ENCODE data around the gene NF1. TPM values are rescaled to one million over a fixed set of nuclear protein-coding genes. Genes with fewer than 3 reads are reported as not detected.

NF1 gene
- total RNA-seq, 1 donor = 67.0 TPM

- TF ChIP-seq, protein P1, sequence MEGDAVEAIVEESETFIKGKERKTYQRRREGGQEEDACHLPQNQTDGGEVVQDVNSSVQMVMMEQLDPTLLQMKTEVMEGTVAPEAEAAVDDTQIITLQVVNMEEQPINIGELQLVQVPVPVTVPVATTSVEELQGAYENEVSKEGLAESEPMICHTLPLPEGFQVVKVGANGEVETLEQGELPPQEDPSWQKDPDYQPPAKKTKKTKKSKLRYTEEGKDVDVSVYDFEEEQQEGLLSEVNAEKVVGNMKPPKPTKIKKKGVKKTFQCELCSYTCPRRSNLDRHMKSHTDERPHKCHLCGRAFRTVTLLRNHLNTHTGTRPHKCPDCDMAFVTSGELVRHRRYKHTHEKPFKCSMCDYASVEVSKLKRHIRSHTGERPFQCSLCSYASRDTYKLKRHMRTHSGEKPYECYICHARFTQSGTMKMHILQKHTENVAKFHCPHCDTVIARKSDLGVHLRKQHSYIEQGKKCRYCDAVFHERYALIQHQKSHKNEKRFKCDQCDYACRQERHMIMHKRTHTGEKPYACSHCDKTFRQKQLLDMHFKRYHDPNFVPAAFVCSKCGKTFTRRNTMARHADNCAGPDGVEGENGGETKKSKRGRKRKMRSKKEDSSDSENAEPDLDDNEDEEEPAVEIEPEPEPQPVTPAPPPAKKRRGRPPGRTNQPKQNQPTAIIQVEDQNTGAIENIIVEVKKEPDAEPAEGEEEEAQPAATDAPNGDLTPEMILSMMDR (IDR thresholded peaks at IDR 0.05; ENCODE audit: extremely low read depth, low read depth, low read length) = no peak
- Histone ChIP-seq H3K27ac (ENCODE audit: low read depth, low read length) (no peak overlapping the region), H3K79me2 (ENCODE audit: insufficient read depth, low read length) (no peaks in the 10 kb centered on the region), H4K20me1 (ENCODE audit: insufficient read depth, low read length) (no peaks in the 10 kb centered on the region), H3K27me3 (ENCODE audit: insufficient read depth, low read length) (no peaks in the 10 kb centered on the region), H3K4me1 (ENCODE audit: insufficient read depth, low read length) (no peaks in the 10 kb centered on the region), H2AFZ (ENCODE audit: low read length) (no peak overlapping the region), H3K9me3 (ENCODE audit: low read depth, low read length) (no peaks in the 10 kb centered on the region), H3K4me3 (ENCODE audit: insufficient read depth, low read length) (no peak overlapping the region), H3K4me2 (ENCODE audit: insufficient read depth, low read length) (no peak overlapping the region), H3K36me3 (ENCODE audit: insufficient read depth, low read length) (peaks cover 46% of the 10 kb centered on the region)
- DNase-seq (ENCODE audit: insufficient read length, low spot score, missing footprints) = no peak
These were observed 261.2 kb downstream of the NF1 start for GRCh38 chr17:31355935-31356334.

GRCh38 chr17:31357091-31357490 is 262.3 kb downstream of the NF1 start:
- Histone ChIP-seq H2AFZ (ENCODE audit: low read length) (no peak overlapping the region), H3K27ac (ENCODE audit: low read depth, low read length) (no peak overlapping the region), H3K4me2 (ENCODE audit: insufficient read depth, low read length) (no peak overlapping the region), H3K9me3 (ENCODE audit: low read depth, low read length) (no peaks in the 10 kb centered on the region), H3K27me3 (ENCODE audit: insufficient read depth, low read length) (no peaks in the 10 kb centered on the region), H3K4me1 (ENCODE audit: insufficient read depth, low read length) (no peaks in the 10 kb centered on the region), H4K20me1 (ENCODE audit: insufficient read depth, low read length) (no peaks in the 10 kb centered on the region), H3K79me2 (ENCODE audit: insufficient read depth, low read length) (no peaks in the 10 kb centered on the region), H3K36me3 (ENCODE audit: insufficient read depth, low read length) (peaks cover 51% of the 10 kb centered on the region), H3K4me3 (ENCODE audit: insufficient read depth, low read length) (no peak overlapping the region)
- no peak for DNase-seq (ENCODE audit: insufficient read length, low spot score, missing footprints)
- TF ChIP-seq, protein P1 (IDR thresholded peaks at IDR 0.05; ENCODE audit: extremely low read depth, low read depth, low read length) = no peak

DNA sequence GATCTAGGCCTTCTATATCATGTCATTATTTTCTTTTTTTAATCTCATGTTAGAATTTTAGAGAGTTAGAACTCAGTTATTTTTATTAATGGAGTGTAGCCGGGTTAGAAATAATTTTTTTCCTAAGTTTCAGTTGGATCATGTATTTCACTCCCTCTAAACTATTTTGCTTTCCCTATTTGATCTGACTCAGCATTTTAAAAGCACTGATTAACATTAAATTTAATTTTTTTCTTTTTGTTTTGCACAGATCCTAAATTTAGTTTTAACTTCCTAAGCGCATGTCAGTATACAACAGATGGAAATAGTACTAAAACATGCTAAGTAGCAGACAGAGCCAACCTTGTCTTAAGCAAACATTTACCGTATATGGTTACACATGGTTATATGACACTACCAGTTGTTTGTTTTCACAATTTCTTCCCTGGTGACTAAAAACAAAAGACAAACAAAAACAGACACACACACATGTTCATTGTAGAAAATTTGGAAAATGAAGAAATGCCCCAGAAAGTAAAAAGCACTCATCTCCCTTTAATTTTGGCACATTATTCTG is 263.1 kb downstream of the NF1 start:
- no peaks in the 10 kb centered on the region for H4K20me1 ChIP-seq (ENCODE audit: insufficient read depth, low read length)
- no peaks in the 10 kb centered on the region for H3K9me3 ChIP-seq (ENCODE audit: low read depth, low read length)
- DNase-seq (ENCODE audit: insufficient read length, low spot score, missing footprints) = no peak
- peaks cover 51% of the 10 kb centered on the region for H3K36me3 ChIP-seq (ENCODE audit: insufficient read depth, low read length)
- H2AFZ ChIP-seq (ENCODE audit: low read length) = no peak overlapping the region
- H3K79me2 ChIP-seq (ENCODE audit: insufficient read depth, low read length) = no peaks in the 10 kb centered on the region
- no peaks in the 10 kb centered on the region for H3K4me1 ChIP-seq (ENCODE audit: insufficient read depth, low read length)
- TF ChIP-seq, protein P1 (IDR thresholded peaks at IDR 0.05; ENCODE audit: extremely low read depth, low read depth, low read length) = no peak
- H3K4me2 ChIP-seq (ENCODE audit: insufficient read depth, low read length) = no peak overlapping the region
- H3K4me3 ChIP-seq (ENCODE audit: insufficient read depth, low read length) = no peak overlapping the region
- H3K27me3 ChIP-seq (ENCODE audit: insufficient read depth, low read length) = no peaks in the 10 kb centered on the region
- H3K27ac ChIP-seq (ENCODE audit: low read depth, low read length) = no peak overlapping the region

DNA sequence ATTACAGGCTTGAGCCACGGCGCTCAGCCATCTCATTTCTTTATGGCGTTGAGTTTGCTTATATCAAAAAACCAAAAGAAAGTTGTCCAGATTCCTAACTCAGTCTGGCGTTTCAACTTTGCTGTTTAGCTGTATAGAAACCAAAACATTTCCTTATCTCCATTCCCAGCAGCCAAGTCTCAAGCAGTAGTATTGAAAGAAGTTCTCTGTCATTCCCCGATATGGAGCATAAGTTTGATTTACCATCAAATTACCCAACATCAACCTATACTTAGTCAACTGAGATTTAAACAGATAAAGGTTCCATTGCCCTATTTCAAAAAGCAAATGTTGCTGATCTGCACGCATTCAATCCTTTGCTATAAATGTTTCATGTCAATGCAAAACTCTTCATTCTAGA is 269.2 kb downstream of the NF1 start:
- DNase-seq (ENCODE audit: insufficient read length, low spot score, missing footprints) = no peak
- Histone ChIP-seq H4K20me1 (ENCODE audit: insufficient read depth, low read length) (no peaks in the 10 kb centered on the region), H3K4me3 (ENCODE audit: insufficient read depth, low read length) (no peak overlapping the region), H3K9me3 (ENCODE audit: low read depth, low read length) (no peaks in the 10 kb centered on the region), H3K4me2 (ENCODE audit: insufficient read depth, low read length) (no peak overlapping the region), H3K36me3 (ENCODE audit: insufficient read depth, low read length) (peaks cover 39% of the 10 kb centered on the region), H3K27ac (ENCODE audit: low read depth, low read length) (no peak overlapping the region), H2AFZ (ENCODE audit: low read length) (no peak overlapping the region), H3K79me2 (ENCODE audit: insufficient read depth, low read length) (no peaks in the 10 kb centered on the region), H3K4me1 (ENCODE audit: insufficient read depth, low read length) (no peaks in the 10 kb centered on the region), H3K27me3 (ENCODE audit: insufficient read depth, low read length) (no peaks in the 10 kb centered on the region)
- TF ChIP-seq, protein P1 (IDR thresholded peaks at IDR 0.05; ENCODE audit: extremely low read depth, low read depth, low read length) = no peak
